GM12873 (cell line): Measurements from ENCODE around the gene COQ7.

ENCODE experiments used
- TF ChIP-seq, protein P1 (sequence below): IDR thresholded peaks from 2 replicates; pipeline ENCODE4 v1.5.1; 2012; ENCODE audit warnings: low read depth, mild to moderate bottlenecking, moderate library complexity, low read length, control low read depth; ENCODE audit not compliant: insufficient read depth; ENCODE audit errors: missing control alignments

Gene COQ7

DNA sequence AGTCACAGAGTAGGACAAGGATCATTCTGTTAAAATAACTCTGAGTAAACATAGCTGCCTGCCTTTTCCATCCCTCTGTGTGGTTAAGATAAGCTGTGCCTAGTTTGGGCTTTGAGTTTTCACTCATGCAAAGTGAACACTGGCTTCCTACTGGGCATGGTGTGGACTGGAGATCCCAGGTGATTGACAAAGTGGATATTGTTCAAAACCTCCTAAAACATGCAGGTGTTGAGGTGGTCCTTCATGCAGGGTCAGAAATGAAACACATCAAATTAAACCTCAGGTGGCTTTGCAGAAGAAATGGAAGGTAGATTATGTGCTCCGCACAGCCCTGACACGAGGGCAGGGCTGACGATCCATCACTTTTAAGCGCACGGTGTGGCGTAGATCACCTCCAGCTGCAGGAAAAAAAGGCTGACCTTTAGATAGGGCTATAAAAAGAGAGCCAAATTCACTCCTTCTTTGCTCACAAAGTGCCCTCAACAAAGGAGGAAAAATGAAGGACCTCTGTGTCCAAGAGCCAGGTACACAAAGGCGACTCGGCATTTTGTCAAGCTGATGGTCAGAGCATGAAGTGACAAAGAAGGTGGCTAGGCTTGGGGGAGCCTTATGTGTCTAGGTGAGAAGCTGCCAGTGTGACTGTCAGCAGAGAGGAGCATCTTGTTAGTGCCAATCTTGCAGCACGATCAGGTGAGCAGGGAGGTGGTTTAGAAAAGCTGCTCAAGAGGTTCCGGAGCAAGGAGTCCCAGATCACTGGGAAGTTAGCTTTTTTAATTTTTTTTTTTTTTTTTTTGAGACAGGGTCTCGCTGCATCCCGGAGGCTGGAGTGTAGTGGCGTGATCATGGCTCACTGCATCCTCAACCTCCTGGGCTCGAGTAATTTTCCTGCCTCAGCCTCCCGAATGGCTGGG lies 26.5 kb downstream of the COQ7 start:
- TF ChIP-seq, protein P1, sequence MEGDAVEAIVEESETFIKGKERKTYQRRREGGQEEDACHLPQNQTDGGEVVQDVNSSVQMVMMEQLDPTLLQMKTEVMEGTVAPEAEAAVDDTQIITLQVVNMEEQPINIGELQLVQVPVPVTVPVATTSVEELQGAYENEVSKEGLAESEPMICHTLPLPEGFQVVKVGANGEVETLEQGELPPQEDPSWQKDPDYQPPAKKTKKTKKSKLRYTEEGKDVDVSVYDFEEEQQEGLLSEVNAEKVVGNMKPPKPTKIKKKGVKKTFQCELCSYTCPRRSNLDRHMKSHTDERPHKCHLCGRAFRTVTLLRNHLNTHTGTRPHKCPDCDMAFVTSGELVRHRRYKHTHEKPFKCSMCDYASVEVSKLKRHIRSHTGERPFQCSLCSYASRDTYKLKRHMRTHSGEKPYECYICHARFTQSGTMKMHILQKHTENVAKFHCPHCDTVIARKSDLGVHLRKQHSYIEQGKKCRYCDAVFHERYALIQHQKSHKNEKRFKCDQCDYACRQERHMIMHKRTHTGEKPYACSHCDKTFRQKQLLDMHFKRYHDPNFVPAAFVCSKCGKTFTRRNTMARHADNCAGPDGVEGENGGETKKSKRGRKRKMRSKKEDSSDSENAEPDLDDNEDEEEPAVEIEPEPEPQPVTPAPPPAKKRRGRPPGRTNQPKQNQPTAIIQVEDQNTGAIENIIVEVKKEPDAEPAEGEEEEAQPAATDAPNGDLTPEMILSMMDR: no peak

DNA sequence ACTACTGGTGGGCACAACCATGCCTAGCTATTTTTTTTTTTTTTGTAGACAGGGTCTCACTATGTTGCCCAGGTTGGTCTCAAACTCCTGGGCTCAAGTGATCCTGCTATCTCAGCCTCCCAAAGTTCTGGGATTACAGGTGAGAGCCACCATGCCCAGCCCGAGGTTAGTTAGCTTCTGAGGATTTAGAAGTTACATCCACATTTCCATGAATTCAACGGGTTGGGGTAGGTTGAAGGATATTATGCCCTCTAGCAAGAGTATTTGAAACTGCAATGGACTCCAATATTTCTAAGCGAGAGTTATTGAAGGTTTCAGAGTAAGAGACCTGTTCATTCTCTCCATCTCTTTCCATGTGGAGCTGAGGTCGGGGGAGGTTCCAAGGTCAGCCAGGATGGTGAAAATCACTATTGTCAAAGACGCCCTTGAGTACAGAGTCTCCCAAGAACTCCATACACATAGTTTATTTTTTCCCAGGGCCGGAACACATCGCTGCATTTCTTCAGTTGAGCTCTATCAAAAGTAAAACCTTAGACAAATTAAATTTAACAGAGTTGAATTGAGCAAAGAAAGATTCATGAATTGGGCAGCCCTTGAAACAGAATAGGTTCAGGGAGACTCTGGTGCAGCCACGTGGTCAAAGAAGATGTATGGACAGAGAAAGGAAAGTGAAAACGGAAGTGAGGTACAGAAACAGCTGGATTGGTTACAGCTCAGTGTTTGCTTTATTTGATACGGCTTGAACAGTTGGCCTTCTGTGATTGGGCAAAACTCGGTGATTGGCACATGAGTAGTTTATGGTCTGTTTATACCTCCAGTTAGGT lies 27.3 kb downstream of the COQ7 start:
- TF ChIP-seq, protein P1: no peak

DNA sequence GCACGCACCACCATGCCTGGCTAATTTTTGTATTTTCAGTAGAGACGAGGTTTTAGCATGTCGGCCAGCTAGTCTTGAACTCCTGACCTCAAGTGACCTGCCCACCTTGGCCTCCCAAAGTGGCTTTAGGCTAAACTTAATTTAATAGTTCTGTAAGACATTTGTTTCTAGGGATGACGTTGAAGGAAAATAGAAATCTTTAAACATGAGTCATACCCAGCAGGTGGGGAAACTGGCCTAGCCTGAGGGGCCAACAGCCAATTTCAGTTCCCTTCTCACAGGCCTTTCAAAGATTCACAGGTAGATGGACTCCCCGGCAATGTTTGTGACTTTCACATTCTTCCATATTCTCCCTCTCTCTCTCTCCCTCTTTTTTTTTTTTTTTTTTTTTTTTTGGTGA lies 28.2 kb downstream of the COQ7 start:
- TF ChIP-seq, protein P1: no peak

DNA sequence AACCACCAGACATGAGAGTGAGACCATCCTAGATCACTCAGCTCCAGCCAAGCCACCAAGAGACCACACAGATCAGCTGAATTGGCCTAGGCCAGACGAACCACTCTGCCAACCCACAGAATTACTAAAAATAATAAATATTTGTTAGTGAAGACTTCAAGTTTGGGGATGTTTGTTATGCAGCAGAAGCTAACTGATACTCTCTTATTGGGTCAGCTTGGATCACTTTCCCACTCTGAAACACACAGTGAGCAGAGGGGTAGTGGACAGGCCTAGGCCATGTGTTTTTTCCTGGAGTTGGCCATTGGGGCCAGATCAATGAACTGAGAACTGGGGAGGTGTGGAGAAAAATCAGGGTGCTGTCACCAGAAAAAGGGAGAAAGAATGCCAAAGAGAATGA lies 30.8 kb downstream of the COQ7 start:
- TF ChIP-seq, protein P1: no peak

DNA sequence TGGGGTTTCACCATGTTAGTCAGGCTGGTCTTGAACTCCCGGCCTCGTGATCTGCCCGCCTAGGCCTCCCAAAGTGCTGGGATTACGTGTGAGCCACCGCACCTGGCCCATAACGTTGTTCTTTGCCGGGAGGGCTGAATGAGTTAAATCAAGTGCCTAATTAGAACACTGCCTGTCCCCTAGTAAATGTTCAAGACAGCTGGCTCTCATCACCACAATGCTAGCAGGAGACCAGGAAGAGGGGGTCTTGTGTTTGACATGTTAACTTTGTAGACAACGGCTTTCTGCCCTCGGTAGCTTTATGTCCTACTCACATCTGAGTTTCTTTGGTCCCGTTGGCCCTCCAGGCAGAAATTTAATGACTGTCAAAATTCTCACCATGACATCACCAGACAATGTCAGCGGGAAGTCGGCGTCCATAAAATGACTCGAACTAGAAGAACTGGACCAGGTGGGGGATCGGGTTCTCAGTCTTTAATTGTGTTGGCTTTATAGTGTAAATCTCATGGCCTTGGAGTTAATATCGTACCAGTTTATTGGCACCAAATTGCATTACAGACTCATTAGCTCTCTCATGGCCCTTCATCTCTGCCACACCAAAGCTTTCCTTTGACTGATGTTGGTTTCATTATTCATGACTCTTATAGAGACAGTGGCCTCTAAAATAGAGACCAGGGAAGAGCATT lies 34.9 kb downstream of the COQ7 start:
- TF ChIP-seq, protein P1: no peak

DNA sequence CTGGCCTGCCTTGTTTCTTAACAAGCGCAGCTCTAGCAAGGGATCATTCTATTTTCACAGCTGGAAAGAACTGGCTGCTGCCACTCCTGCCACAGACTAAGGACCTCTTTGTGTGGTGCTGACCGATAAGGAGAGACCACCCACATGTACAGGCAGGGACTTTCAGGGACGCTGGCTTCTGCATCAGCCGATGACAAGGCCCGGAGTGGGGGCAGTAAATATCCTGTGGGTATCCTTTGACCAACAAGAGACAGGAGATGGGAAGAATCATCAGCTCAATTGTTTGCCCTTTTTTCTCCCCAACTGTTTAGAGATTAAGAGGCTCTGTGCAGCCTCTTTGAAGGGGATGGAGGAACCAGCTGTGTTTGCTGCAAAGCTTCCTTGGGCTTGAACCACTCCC lies 37.2 kb downstream of the COQ7 start:
- TF ChIP-seq, protein P1: no peak
